ENCODE results near the gene DAP. TPM values are rescaled to one million over a fixed set of nuclear protein-coding genes. Genes with fewer than 3 reads are reported as not detected.
A peak's percentile ranks its signal among the peaks of the same experiment; 100 is the strongest.

Gene DAP
- total and polyA plus RNA-seq, 2 of the 13 experiments (the other 11 are each of a cell fraction or from before 2014, with no cell fraction given): 22.0 to 57.5 TPM

DNA sequence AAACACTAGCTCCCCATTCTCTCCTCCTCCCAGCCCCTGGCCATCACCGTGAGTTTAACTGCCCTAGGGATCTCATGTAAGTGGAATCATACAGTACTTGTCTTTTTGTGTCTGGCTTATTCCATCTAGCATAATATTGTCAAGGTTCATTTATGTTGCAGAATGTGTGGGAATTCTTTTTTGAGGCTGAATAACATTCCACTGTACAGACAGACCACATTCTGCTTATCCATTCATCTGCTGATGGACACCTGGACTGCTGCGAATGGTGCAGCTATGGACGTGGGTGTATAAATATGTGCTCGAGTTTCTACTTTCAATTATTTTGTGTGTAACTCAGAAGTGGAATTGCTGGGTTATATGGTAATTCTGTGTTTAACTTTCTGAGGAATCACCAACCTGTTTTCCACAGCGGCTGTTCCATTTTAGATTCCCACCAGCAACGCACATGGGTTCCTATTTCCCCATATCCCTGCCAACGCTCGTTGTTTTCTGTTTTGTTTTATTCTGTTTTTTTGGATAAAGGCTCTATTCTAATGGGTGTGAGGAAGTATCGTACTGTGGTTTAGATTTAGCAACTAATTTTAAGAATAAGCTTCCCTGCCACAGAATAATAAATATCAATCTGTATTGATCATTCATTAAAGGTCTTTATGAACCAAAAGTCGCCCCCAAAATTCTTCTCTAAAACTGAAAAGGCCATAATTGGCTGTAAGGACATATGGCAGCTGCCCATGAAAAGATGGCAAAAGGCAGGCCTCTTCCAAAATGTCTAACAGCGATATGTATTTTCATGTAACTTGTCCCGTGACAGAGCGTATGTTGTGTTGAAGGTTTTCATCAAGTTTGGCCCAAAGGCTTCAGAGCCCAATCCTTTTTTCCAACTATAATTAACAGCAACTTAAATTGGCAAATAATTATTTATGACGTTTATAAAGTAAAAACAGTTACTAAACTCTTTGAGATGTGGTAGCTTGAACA lies 70.3 kb downstream of the DAP start:
- Histone ChIP-seq H3K79me2 (ENCODE audit: insufficient read depth, low read length) (peaks cover 3% of the 10 kb centered on the region), H3K9me3 (ENCODE audit: low read length) (no peaks in the 10 kb centered on the region), H2AFZ (ENCODE audit: low read length) (no peak overlapping the region), H3K4me2 (ENCODE audit: low read depth, low read length) (no peak overlapping the region), H3K27me3 (ENCODE audit: control insufficient read depth in 1 of 2, insufficient read depth in 2 of 2, low read length in 2 of 2) (no peaks in the 10 kb centered on the region), H3K36me3 (replicated peaks in 1 of 2; ENCODE audit: control insufficient read depth in 1 of 2, insufficient read depth in 2 of 2, low read length in 2 of 2) (peaks cover 4 to 45% of the 10 kb centered on the region in 2 experiments; a peak in 4 of 5 replicates), H3K9ac (ENCODE audit: insufficient read depth, low read depth, low read length) (no peak overlapping the region), H3K4me3 (replicated peaks in 1 of 3; ENCODE audit: insufficient read depth in 1 of 3, low read depth in 2 of 3, low read length in 3 of 3) (no peak overlapping the region), H3K27ac (ENCODE audit: extremely low read length, insufficient read depth, low read length) (no peak overlapping the region), H4K20me1 (ENCODE audit: insufficient read depth, low read length) (peaks cover 36% of the 10 kb centered on the region; the same call in 1 of the 2 replicates), H3K4me1 (ENCODE audit: insufficient read depth, low read length) (no peaks in the 10 kb centered on the region)
- in situ Hi-C loops (cut with HindIII; ENCODE audit: extremely low pct_ligation_motif_present, low pct_unique_long_range_greater_than_20kb): loop anchor here (5.0 kb wide), 1 partner anchor 167 kb away; no protein-coding TSS in a partner anchor
- intact Hi-C loops (cut with micrococcal nuclease; ENCODE audit: unreplicated experiment): no loop called here
- POLR2A ChIA-PET: no interaction called here
- TF ChIP-seq, protein P1, sequence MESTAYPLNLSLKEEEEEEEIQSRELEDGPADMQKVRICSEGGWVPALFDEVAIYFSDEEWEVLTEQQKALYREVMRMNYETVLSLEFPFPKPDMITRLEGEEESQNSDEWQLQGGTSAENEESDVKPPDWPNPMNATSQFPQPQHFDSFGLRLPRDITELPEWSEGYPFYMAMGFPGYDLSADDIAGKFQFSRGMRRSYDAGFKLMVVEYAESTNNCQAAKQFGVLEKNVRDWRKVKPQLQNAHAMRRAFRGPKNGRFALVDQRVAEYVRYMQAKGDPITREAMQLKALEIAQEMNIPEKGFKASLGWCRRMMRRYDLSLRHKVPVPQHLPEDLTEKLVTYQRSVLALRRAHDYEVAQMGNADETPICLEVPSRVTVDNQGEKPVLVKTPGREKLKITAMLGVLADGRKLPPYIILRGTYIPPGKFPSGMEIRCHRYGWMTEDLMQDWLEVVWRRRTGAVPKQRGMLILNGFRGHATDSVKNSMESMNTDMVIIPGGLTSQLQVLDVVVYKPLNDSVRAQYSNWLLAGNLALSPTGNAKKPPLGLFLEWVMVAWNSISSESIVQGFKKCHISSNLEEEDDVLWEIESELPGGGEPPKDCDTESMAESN (CRISPR knock-in tag; conservative IDR thresholded peaks at IDR 0.05): no peak
- TF ChIP-seq FOXK2 (IDR thresholded peaks at IDR 0.05) (no peak), SALL1 (CRISPR knock-in tag; IDR thresholded peaks at IDR 0.05) (no peak), ZNF879 (CRISPR knock-in tag; IDR thresholded peaks at IDR 0.05) (no peak), PCBP1 (IDR thresholded peaks at IDR 0.05; ENCODE audit: borderline replicate concordance, low read depth, low read length) (no peak), ZNF30 (CRISPR knock-in tag; IDR thresholded peaks at IDR 0.05) (no peak), ZNF674 (CRISPR knock-in tag; IDR thresholded peaks at IDR 0.05; ENCODE audit: low read depth) (no peak), MZF1 (CRISPR knock-in tag; IDR thresholded peaks at IDR 0.05; ENCODE audit: borderline replicate concordance) (no peak)
- TF ChIP-seq, protein P2, sequence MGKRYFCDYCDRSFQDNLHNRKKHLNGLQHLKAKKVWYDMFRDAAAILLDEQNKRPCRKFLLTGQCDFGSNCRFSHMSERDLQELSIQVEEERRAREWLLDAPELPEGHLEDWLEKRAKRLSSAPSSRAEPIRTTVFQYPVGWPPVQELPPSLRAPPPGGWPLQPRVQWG (CRISPR knock-in tag; IDR thresholded peaks at IDR 0.05; ENCODE audit: borderline replicate concordance, low read depth): no peak
- TF ChIP-seq, protein P3, sequence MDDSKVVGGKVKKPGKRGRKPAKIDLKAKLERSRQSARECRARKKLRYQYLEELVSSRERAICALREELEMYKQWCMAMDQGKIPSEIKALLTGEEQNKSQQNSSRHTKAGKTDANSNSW (CRISPR knock-in tag; IDR thresholded peaks at IDR 0.05; ENCODE audit: borderline replicate concordance): no peak
- CTCF ChIA-PET (ENCODE audit: low intra/inter-chr PET ratio, low total read pairs): no interaction called here
- DNase-seq (ENCODE audit: low spot score) (no peak), FAIRE-seq (no peak), ATAC-seq (no peak)
- 98% methylated on average over 14 of the region's 14 CpGs for WGBS (ENCODE audit: low lambda C conversion rate)
- TSS peak; percentile 22 for BruUV-seq (replicated peaks)

Data from HepG2 (cell line).